Uterus (tissue), 4 donors: ENCODE results near the gene HLA-DQB1. TPM values are rescaled to one million over a fixed set of nuclear protein-coding genes. Genes with fewer than 3 reads are reported as not detected.
"Not testable (repeated sequence)": the region's sequence is repeated elsewhere in the genome, so short reads cannot be mapped to it uniquely, and the experiment has no call there.

Source experiments
- DNase-seq, 2 donors: peaks; one replicate each; pipeline ENCODE4 v3.0.0-alpha.2; 2019 to 2020
- H3K27ac ChIP-seq, 2 donors: fragments of 200-600 bp; sonication (generic); 1 replicate in 1 of 2; 2 replicates in 1 of 2; pipeline ENCODE4 v1.5.1; 2016 to 2018
- H3K27me3 ChIP-seq, 2 donors: fragments of 200-600 bp; sonication (generic); one replicate each; pipeline ENCODE4 v1.5.1; 2018 to 2019; ENCODE audit warnings: control low read depth in 1 of 2
- H3K36me3 ChIP-seq, 2 donors: fragments of 200-600 bp; sonication (generic); one replicate each; pipeline ENCODE4 v1.5.1; 2019; ENCODE audit warnings: control low read depth in 1 of 2
- H3K4me1 ChIP-seq, 2 donors: fragments of 200-600 bp; sonication (generic); one replicate each; pipeline ENCODE4 v1.5.1; 2018 to 2019; ENCODE audit warnings: control low read depth in 1 of 2
- H3K4me3 ChIP-seq, 2 donors: fragments of 200-600 bp; sonication (generic); 1 replicate in 1 of 2; 2 replicates in 1 of 2; pipeline ENCODE4 v1.5.1; 2018 to 2019; ENCODE audit warnings: mild to moderate bottlenecking in 1 of 2
- H3K9me3 ChIP-seq, 2 donors: fragments of 200-600 bp; sonication (generic); one replicate each; pipeline ENCODE4 v1.5.1; 2019; ENCODE audit warnings: control low read depth in 1 of 2
- CTCF ChIP-seq, 4 experiments: fragments of 200-600 bp in 2 of 4; fragments of 450-650 bp in 2 of 4; sonication (generic) in 2 of 4; IDR thresholded peaks; one replicate each; pipeline ENCODE4 v1.5.1; 2016 to 2019; ENCODE audit warnings: antibody characterized with exemption in 4 of 4, mild to moderate bottlenecking in 2 of 4, moderate library complexity in 1 of 4
- POLR2A ChIP-seq, 2 donors: fragments of 450-650 bp; IDR thresholded peaks; one replicate each; pipeline ENCODE4 v1.6.1; 2016; ENCODE audit warnings: antibody characterized with exemption in 2 of 2, mild to moderate bottlenecking in 1 of 2, moderate library complexity in 1 of 2
- intact Hi-C: fragments of 100-400 bp; cut with DNase I; formaldehyde crosslinking; loops from one replicate; pipeline ENCODE4 v1.15.1; 2023; ENCODE audit warnings: low total_unique reads
- total RNA-seq, 4 donors: library from RNA; depleted of rRNA in 3 of 4; stranded (reverse); fragments of >200 nt in 3 of 4; gene quantifications; one replicate each; pipeline versions ENCODE4 v1.1.0 to v1.2.4, GENCODE V29; 2014 to 2023
- donor health status: DM: yes; HTN: yes; CAD: no.

HLA-DQB1 gene
- total RNA-seq, 4 donors from 2014 or later: 4.9 to 31.2 (median 17.9) TPM; not detected in 1

GRCh38 chr6:32680055-32680454 is 13.6 kb upstream of the HLA-DQB1 start:
- H3K27me3 ChIP-seq: no peaks in the 10 kb centered on the region
- H3K4me3 ChIP-seq: no peak overlapping the region
- H3K36me3 ChIP-seq: no peaks in the 10 kb centered on the region
- TF ChIP-seq CTCF (IDR thresholded peaks at IDR 0.05): no peak
- no peak for TF ChIP-seq POLR2A (IDR thresholded peaks at IDR 0.05)
- no peak overlapping the region for H3K27ac ChIP-seq
- no peak for DNase-seq
- no peaks in the 10 kb centered on the region for H3K4me1 ChIP-seq
- no peaks in the 10 kb centered on the region for H3K9me3 ChIP-seq
- intact Hi-C loops: no loop called here

DNA sequence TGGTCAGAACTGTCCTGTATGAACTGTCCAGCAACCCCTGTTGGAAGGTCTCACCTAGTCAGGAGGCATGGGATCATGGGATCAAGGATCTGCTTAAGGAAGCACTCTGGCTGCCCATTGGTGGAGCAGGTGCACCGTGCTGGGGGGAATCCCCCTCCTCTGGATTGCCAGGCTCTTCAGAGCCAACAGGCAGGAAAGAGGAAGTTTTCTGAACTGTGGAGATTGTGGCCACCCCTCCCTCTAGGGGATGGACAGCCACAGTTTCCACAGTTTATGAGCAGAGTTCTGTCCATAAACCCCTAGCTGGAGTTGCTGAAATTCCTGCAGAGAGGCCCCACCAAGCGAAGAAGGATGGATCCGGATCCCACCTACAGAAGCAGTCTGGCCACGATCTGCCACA is 13.0 kb upstream of the HLA-DQB1 start:
- no peak for DNase-seq
- no peaks in the 10 kb centered on the region for H3K4me1 ChIP-seq
- no peaks in the 10 kb centered on the region for H3K9me3 ChIP-seq
- no peak overlapping the region for H3K27ac ChIP-seq
- no peaks in the 10 kb centered on the region for H3K36me3 ChIP-seq
- no peak overlapping the region for H3K4me3 ChIP-seq
- TF ChIP-seq CTCF (IDR thresholded peaks at IDR 0.05) (no peak), POLR2A (IDR thresholded peaks at IDR 0.05) (no peak)
- intact Hi-C loops: no loop called here
- no peaks in the 10 kb centered on the region for H3K27me3 ChIP-seq

GRCh38 chr6:32674123-32674522 is 7.7 kb upstream of the HLA-DQB1 start:
- H3K4me3 ChIP-seq, intact Hi-C loops, H3K36me3 ChIP-seq, H3K27ac ChIP-seq, H3K4me1 ChIP-seq, DNase-seq, H3K9me3 ChIP-seq, H3K27me3 ChIP-seq: not testable (repeated sequence)

GRCh38 chr6:32671908-32672307 is 5.5 kb upstream of the HLA-DQB1 start:
- H3K27ac ChIP-seq, H3K27me3 ChIP-seq, H3K36me3 ChIP-seq, H3K4me1 ChIP-seq, H3K9me3 ChIP-seq, H3K4me3 ChIP-seq, DNase-seq, intact Hi-C loops: not testable (repeated sequence)

DNA sequence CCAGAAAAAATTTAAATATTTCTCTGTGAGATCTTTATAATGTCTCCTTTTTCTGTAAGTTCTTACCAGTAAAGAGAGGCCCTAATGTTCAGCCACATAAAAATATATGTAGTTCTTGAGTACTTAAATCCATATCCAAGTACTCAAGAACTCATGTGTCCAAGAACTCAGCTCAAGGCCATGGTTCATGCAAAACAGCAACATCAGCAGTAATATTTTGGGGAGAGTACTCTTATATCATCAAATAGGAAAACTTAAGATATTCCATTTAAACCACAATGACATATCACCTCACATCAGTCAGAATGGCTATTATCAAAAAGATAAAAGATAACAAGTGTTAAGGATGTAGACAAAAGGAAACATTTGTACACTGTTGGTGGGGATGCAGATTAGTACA is 3.4 kb upstream of the HLA-DQB1 start:
- H3K27ac ChIP-seq: no peak overlapping the region
- H3K4me1 ChIP-seq: no peaks in the 10 kb centered on the region
- H3K27me3 ChIP-seq: no peaks in the 10 kb centered on the region
- intact Hi-C loops: no loop called here
- no peak for DNase-seq
- no peak overlapping the region for H3K4me3 ChIP-seq
- no peak for TF ChIP-seq POLR2A (IDR thresholded peaks at IDR 0.05)
- TF ChIP-seq CTCF (IDR thresholded peaks at IDR 0.05): no peak
- no peaks in the 10 kb centered on the region for H3K9me3 ChIP-seq
- H3K36me3 ChIP-seq: no peaks in the 10 kb centered on the region

- Histone ChIP-seq H3K27ac (no peak overlapping the region), H3K4me3 (no peak overlapping the region), H3K9me3 (no peaks in the 10 kb centered on the region), H3K36me3 (no peaks in the 10 kb centered on the region), H3K4me1 (no peaks in the 10 kb centered on the region), H3K27me3 (no peaks in the 10 kb centered on the region)
- intact Hi-C loops: no loop called here
- no peak for DNase-seq
- TF ChIP-seq POLR2A (IDR thresholded peaks at IDR 0.05) (no peak), CTCF (IDR thresholded peaks at IDR 0.05) (no peak)
These were observed 2.8 kb upstream of the HLA-DQB1 start for GRCh38 chr6:32669240-32669639.
